ENCODE results near the gene TRPC6. TPM values are rescaled to one million over a fixed set of nuclear protein-coding genes. Genes with fewer than 3 reads are reported as not detected.

The TRPC6 gene
- total RNA-seq (2021) (not detected in 2 replicates), Bru-seq, nascent RNA (percentile 3 among the genes with signal in this experiment), BruChase-seq, experiment 1, labeled RNA remaining after a 2-hour chase (percentile 1 among the genes with signal in this experiment), BruChase-seq, experiment 2, labeled RNA remaining after a 6-hour chase (percentile 1 among the genes with signal in this experiment)
- long read RNA-seq = 0 reads

- Histone ChIP-seq H3K9me2 (ENCODE audit: insufficient read depth) (no peaks in the 10 kb centered on the region), H3K27me3 (ENCODE audit: insufficient read depth, low read depth) (no peaks in the 10 kb centered on the region), H3K36me3 (ENCODE audit: low read depth) (no peaks in the 10 kb centered on the region), H2AFZ (no peak within 1 kb of the TSS), H3K79me2 (ENCODE audit: low read depth) (no peaks in the 10 kb centered on the region), H3K9me3 (ENCODE audit: insufficient read depth, low read depth) (no peaks in the 10 kb centered on the region; the same call in 1 of the 2 replicates), H3K4me3 (no peak within 1 kb of the TSS), H3F3A (ENCODE audit: insufficient read depth, low read depth) (no peaks in the 10 kb centered on the region), H3K4me1 (replicated peaks; ENCODE audit: insufficient read depth) (no peaks in the 10 kb centered on the region), H4K20me1 (ENCODE audit: insufficient read depth) (no peaks in the 10 kb centered on the region), H3K4me2 (no peak within 1 kb of the TSS), H3K27ac (no peak within 1 kb of the TSS)
- TF ChIP-seq CTCF (conservative IDR thresholded peaks at IDR 0.05) (no peak), EZH2 (IDR thresholded peaks at IDR 0.05; ENCODE audit: low read depth) (no peak)
- CTCF ChIA-PET = no interaction called here
- BruUV-seq (replicated peaks) = no TSS peak
- intact Hi-C loops (cut with micrococcal nuclease; ENCODE audit: unreplicated experiment) = no loop called here
- DNase-seq = no peak
- POLR2A ChIA-PET (ENCODE audit: unreplicated experiment) = no interaction called here
Observed at GRCh38 chr11:101583251-101584128, at the start of gene TRPC6. Gene TRPC6, minus strand, starts transcription at chr11:101584007. Its CDS starts 504 bp downstream, at chr11:101583503.

- TF ChIP-seq CTCF (conservative IDR thresholded peaks at IDR 0.05) (no peak), EZH2 (IDR thresholded peaks at IDR 0.05; ENCODE audit: low read depth) (no peak)
- Histone ChIP-seq H2AFZ (no peak overlapping the region), H3F3A (ENCODE audit: insufficient read depth, low read depth) (no peaks in the 10 kb centered on the region), H3K9me2 (ENCODE audit: insufficient read depth) (no peaks in the 10 kb centered on the region), H4K20me1 (ENCODE audit: insufficient read depth) (no peaks in the 10 kb centered on the region), H3K4me2 (no peak overlapping the region), H3K27me3 (ENCODE audit: insufficient read depth, low read depth) (no peaks in the 10 kb centered on the region), H3K27ac (no peak overlapping the region), H3K4me1 (replicated peaks; ENCODE audit: insufficient read depth) (no peaks in the 10 kb centered on the region), H3K36me3 (ENCODE audit: low read depth) (no peaks in the 10 kb centered on the region), H3K4me3 (no peak overlapping the region), H3K9me3 (ENCODE audit: insufficient read depth, low read depth) (no peaks in the 10 kb centered on the region), H3K79me2 (ENCODE audit: low read depth) (no peaks in the 10 kb centered on the region)
- intact Hi-C loops (cut with micrococcal nuclease; ENCODE audit: unreplicated experiment) = no loop called here
- DNase-seq = no peak
- ChIA-PET POLR2A (ENCODE audit: unreplicated experiment) (no interaction called here), CTCF (no interaction called here)
- no TSS peak for BruUV-seq (replicated peaks)
Observed at GRCh38 chr11:101620026-101620425, 36.2 kb upstream of the TRPC6 start.

GRCh38 chr11:101618709-101619108 is 34.9 kb upstream of the TRPC6 start:
- Histone ChIP-seq H3K4me1 (replicated peaks; ENCODE audit: insufficient read depth) (no peaks in the 10 kb centered on the region), H3K36me3 (ENCODE audit: low read depth) (no peaks in the 10 kb centered on the region), H3K9me3 (ENCODE audit: insufficient read depth, low read depth) (no peaks in the 10 kb centered on the region), H3K4me3 (no peak overlapping the region), H3K9me2 (ENCODE audit: insufficient read depth) (no peaks in the 10 kb centered on the region), H3K4me2 (no peak overlapping the region), H3K79me2 (ENCODE audit: low read depth) (no peaks in the 10 kb centered on the region), H2AFZ (no peak overlapping the region), H3K27me3 (ENCODE audit: insufficient read depth, low read depth) (no peaks in the 10 kb centered on the region), H3F3A (ENCODE audit: insufficient read depth, low read depth) (no peaks in the 10 kb centered on the region), H3K27ac (no peak overlapping the region), H4K20me1 (ENCODE audit: insufficient read depth) (no peaks in the 10 kb centered on the region)
- no peak for DNase-seq
- no peak for TF ChIP-seq CTCF (conservative IDR thresholded peaks at IDR 0.05)
- TF ChIP-seq EZH2 (IDR thresholded peaks at IDR 0.05; ENCODE audit: low read depth) = no peak
- intact Hi-C loops (cut with micrococcal nuclease; ENCODE audit: unreplicated experiment) = no loop called here
- CTCF ChIA-PET = interaction anchor here (0.6 kb wide), 1 partner anchor 994 kb away, joined by 3 read pairs; no protein-coding TSS in a partner anchor
- no TSS peak for BruUV-seq (replicated peaks)
- POLR2A ChIA-PET (ENCODE audit: unreplicated experiment) = interaction anchor here (0.7 kb wide), 1 partner anchor 89 kb away, joined by 4 read pairs; no protein-coding TSS in a partner anchor

Data from PC-9 (cell line).